ENCODE measurements around the gene METTL27.
"Not testable (repeated sequence)": the region's sequence is repeated elsewhere in the genome, so short reads cannot be mapped to it uniquely, and the experiment has no call there.

The METTL27 gene

GRCh38 chr7:73869011-73869798 lies 26.9 kb upstream of the METTL27 start:
- DNase-seq (ENCODE audit: low read depth), result no peak

DNA sequence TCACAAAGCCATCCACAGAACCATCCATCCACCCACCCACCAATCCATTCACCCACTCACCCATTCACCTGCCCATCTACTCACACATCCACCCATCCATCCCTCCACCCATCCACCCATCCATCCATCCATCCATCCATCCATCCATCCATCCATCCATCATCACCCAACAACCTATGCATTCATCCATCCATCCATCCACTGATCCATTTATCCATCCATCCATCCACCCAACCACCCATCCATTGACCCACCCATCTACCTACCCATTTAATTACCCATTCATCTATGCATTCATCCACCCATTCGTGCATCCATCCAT lies 24.1 kb upstream of the METTL27 start:
- no peak for DNase-seq (ENCODE audit: low read depth)

DNA sequence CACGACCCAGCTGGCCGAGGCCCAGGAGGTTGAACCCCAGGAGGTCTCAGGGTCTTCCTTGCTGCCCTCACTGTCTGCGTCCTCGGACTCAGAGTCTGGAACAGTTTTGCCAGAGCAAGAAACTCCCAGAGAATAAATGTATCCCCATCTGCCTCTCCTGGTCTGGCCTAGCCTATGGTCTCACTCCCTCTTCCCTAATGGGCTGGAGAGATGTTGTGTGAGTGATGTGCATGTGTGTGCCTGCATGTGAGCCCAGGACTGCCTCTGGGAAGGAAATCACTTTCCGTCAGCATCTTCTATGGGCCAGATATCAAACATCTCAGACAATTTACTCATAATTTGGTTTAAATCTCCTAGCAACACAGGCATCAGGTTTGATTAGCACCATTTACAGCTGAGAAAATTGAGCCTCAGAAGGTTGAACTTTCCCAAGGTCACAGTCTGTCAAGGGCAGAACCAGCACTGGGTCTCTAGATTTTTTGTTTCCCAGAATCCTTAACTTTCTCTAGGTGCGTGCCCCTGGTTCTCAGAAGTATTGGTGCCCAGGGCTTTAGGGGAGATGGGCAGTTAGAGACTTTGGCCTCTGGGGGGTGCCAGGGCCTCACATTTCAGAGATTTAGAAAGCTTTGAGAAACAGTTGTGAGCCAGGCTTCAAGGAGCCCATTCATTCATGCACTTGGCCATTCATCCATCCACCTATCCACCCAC lies 23.6 kb upstream of the METTL27 start:
- no peak for DNase-seq (ENCODE audit: low read depth)

DNA sequence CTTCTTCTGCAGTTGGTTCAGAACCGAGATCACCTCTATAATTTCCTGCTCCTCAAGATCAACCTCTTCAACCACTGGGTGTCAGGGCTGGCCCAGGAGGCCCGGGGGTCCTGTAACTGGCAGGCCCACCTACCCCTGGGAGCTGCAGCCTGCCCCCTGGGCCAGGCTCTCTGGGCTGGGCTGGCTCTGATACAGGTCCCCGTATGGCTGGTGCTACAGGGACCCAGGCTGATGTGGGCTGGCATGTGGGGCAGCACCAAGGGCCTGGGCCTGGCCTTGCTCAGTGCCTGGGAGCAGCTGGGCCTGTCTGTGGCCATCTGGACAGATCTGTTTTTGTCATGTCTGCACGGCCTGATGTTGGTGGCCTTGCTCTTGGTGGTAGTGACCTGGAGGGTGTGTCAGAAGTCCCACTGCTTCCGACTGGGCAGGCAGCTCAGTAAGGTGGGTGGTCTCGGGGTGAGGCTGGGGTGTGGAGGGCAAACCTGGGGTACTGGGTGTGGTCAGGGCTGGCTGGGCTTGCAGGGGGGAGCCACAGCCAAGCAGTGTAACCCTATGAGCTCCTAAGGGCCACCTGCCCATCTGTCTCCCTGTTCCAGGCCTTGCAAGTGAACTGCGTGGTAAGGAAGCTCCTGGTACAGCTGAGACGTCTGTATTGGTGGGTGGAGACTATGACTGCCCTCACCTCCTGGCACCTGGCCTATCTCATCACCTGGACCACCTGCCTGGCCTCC lies 22.8 kb upstream of the METTL27 start:
- no peak for DNase-seq (ENCODE audit: low read depth)

GRCh38 chr7:73861305-73861704 lies 19.0 kb upstream of the METTL27 start:
- DNase-seq (ENCODE audit: low read depth), result no peak

- DNase-seq (ENCODE audit: low read depth), result no peak
Observed at GRCh38 chr7:73860859-73861258, 18.5 kb upstream of the METTL27 start, which contains the start of gene TMEM270. Gene TMEM270 (plus strand): TSS chr7:73861159. CDS start chr7:73861195, 36 bp downstream.

DNA sequence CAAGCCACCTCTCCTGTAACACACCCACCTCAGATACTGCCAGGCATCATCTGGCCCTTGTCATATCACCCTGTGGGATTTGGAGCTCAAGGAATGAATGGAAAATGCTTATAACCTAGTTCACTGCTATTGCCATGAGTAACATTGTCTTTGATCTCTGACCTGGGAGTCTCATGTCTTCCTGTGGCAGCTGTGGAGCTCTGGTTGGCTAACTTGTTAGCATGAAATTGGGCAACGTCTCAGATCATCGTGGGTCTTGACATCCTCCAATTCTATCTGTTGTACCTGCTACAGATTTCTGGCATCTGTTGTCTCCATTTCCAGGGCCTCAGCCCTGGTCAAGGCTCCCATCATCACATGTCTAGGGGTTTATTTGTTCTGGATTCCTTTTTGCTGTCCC lies 16.5 kb upstream of the METTL27 start:
- no peak for DNase-seq (ENCODE audit: low read depth)

DNA sequence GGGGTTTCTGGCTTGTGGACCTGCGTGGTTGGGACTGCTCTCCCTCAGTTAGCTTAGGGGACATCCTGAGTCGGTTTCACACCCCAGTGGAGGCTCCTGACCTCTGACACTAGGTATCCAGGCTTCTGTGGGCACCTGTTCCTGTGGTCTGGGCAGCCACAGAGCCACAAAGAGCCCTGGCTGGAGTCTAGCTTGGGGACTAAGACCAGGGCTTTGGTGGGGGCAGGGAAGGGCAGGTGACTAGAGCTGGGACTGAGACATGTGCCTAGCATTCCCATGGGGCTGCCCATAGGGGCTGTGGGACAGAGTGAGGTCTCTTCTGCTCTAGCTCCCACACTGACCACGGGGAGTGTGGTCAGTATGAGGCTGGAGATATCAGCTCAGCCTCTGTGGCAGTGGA lies 14.6 kb upstream of the METTL27 start:
- DNase-seq (ENCODE audit: low read depth), result no peak

- no peak for DNase-seq (ENCODE audit: low read depth)
Observed at GRCh38 chr7:73852500-73852899, 10.2 kb upstream of the METTL27 start.

GRCh38 chr7:73851410-73852338 lies 9.4 kb upstream of the METTL27 start:
- peak; percentile 97 for DNase-seq (ENCODE audit: low read depth)

DNA sequence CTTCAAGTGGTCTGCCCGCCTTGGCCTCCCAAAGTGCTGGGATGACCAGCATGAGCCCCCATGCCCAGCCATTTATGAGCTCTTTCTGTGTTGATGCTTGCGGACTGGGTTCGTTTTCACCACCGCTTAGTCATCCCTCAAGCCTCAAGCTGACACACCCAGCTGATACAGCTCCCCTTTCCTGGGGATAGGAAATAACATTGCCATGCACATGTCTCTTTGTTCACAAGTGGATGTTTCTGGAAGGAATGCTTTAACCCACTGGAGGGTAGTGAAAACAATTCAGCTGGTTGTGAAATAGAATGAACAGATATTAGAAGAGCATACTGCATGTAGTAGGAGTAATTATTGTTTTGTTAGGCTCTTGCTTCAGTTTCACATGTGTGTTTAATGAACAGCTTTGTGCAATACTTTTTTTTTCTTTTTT lies 8.5 kb upstream of the METTL27 start:
- DNase-seq (ENCODE audit: low read depth), result peak; percentile 99

- no peak for DNase-seq (ENCODE audit: low read depth)
Observed at GRCh38 chr7:73847941-73848723, 5.8 kb upstream of the METTL27 start.

DNA sequence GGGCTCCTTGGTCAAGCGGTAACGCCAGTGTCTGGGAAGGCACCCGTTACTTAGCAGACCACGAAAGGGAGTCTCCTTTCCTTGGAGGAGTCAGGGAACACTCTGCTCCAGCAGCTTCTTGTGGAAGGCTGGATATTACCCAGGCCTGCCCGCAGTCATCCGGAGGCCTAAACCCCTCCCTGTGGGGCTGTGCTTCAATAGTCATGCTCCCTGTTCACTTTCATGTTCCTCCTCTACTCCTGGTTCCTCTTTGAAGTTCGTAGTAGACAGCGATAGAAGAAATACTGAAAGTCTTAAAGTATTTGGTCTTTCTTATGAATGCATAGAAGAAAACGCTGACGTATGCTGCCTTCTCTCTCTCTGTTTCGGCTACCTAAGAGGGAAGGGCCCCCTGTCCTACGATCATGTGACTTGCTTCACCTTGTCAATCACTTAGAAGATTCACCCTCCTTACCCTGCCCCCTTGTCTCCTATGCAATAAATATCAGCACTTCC lies 3.4 kb upstream of the METTL27 start:
- DNase-seq (ENCODE audit: low read depth), result not testable (repeated sequence)

DNA sequence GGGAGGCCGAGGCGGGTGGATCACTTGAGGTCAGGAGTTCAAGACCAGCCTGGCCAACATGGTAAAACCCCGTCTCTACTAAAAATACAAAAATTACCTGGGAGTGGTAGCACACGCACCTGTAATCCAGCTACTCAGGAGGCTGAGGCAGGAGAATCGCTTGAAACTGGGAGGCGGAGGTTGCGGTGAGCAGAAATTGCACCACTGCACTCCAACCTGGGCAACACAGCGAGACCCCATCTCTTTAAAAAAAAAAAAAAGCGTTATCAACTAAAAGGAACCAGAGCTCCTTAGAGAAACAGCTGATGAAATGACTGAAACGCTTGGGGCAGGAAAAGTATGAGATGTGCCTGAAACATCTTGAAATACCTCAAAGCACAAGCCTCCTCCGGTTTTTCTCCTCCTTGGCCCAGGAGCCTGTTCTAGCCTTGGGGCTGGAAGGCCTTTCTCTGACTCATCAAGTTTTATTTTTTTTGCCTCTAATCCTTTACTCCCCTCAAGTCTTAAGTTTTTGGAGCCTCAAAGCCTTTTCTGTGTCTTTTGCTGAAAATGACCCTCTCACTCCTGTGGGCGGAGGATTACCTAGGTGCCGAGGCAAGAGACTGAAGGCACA lies 2.6 kb upstream of the METTL27 start:
- no peak for DNase-seq (ENCODE audit: low read depth)

GRCh38 chr7:73844131-73844547 lies 1.8 kb upstream of the METTL27 start:
- DNase-seq (ENCODE audit: low read depth), result no peak

GRCh38 chr7:73841689-73842066 lies 638 bp downstream of the METTL27 start:
- no peak for DNase-seq (ENCODE audit: low read depth)

- DNase-seq (ENCODE audit: low read depth), result no peak
Observed at GRCh38 chr7:73840715-73841379, 1.5 kb downstream of the METTL27 start.

- DNase-seq (ENCODE audit: low read depth), result no peak
Observed at GRCh38 chr7:73839743-73840714, 2.3 kb downstream of the METTL27 start.

DNA sequence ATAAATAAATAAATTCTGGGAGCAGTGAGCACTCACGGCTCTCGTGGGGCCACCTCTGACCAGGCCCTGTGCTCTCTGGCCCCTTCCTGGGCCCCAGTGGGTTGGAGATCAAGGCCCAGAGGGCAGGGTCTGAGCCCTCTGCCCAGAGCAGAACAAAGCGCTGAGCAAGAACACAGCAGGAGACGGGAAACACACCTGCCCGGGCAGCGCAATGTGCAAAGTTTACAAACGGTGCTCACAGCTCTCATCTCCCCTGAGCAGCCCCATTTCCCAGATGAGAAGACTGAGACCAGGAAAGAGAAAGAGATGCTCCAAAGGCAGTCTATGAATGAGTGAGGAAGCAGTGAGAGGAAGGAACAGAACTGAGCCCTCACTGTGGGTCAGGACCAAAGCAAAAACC lies 3.0 kb downstream of the METTL27 start:
- no peak for DNase-seq (ENCODE audit: low read depth)

Measured in stromal cell of bone marrow (primary cell).